Endothelial cell (in vitro differentiated cells): ENCODE data around the gene ANKRD12. TPM values are rescaled to one million over a fixed set of nuclear protein-coding genes. Genes with fewer than 3 reads are reported as not detected.
A peak's percentile ranks its signal among the peaks of the same experiment; 100 is the strongest.

Experiments used
- DNase-seq: peaks from one replicate; pipeline ENCODE4 v3.0.0; 2021; ENCODE audit warnings: low spot score
- H3K27ac Mint-ChIP-seq: one replicate; pipeline ENCODE4 v1.8.0; 2021; ENCODE audit warnings: mixed read lengths, inconsistent platforms; ENCODE audit not compliant: unreplicated experiment
- H3K27me3 Mint-ChIP-seq: one replicate; pipeline ENCODE4 v1.8.0; 2021; ENCODE audit warnings: mild to moderate bottlenecking, moderate library complexity, mixed read lengths, inconsistent platforms; ENCODE audit not compliant: unreplicated experiment
- H3K36me3 Mint-ChIP-seq: one replicate; pipeline ENCODE4 v1.8.0; 2021; ENCODE audit warnings: mild to moderate bottlenecking, low read depth, mixed read lengths, inconsistent platforms; ENCODE audit not compliant: unreplicated experiment
- H3K4me1 Mint-ChIP-seq: one replicate; pipeline ENCODE4 v1.8.0; 2021; ENCODE audit warnings: mild to moderate bottlenecking, mixed read lengths, inconsistent platforms; ENCODE audit not compliant: unreplicated experiment
- H3K4me3 Mint-ChIP-seq: one replicate; pipeline ENCODE4 v1.8.0; 2021; ENCODE audit warnings: mild to moderate bottlenecking, mixed read lengths, inconsistent platforms; ENCODE audit not compliant: unreplicated experiment
- H3K9me3 Mint-ChIP-seq: one replicate; pipeline ENCODE4 v1.8.0; 2021; ENCODE audit warnings: mixed read lengths, inconsistent platforms; ENCODE audit not compliant: unreplicated experiment
- total RNA-seq: library from RNA; stranded (reverse); fragmentation: NEBNext Ultra II Directional; extraction: Animal tissue kit (Norgen Biotek cat#: 25700); gene quantifications from one replicate; pipeline ENCODE4 v1.2.1, GENCODE V29; 2021; ENCODE audit not compliant: unreplicated experiment
- TF ChIP-seq, protein P1 (sequence below): fragments of 200-600 bp; sonication (generic); IDR thresholded peaks from one replicate; pipeline ENCODE4 v1.5.0; 2021; ENCODE audit warnings: antibody characterized with exemption; ENCODE audit not compliant: unreplicated experiment

Gene ANKRD12
- total RNA-seq, 1 donor from 2014 or later, result 32.9 TPM

DNA sequence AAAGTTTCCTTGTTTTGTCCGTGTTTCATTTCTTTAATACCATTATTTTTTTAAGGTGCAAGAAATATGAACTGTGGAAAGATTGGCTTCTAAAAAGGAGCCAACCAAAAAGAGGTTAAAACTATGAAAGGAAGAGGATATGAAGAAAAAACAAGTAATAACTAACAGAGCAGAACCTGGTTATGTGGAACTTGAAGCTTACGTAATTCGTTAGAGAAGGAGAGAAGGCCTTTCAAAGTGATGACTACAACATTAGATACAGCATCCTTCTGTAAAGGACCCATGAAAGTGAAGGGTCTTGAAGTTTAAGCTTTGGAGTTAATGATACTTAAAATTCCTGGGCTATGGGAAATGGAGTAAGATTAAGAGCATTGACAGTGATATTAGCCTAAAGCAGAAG is 84.5 kb downstream of the ANKRD12 start:
- H3K27ac Mint-ChIP-seq, result no peak overlapping the region
- no peak for DNase-seq
- TF ChIP-seq, protein P1, sequence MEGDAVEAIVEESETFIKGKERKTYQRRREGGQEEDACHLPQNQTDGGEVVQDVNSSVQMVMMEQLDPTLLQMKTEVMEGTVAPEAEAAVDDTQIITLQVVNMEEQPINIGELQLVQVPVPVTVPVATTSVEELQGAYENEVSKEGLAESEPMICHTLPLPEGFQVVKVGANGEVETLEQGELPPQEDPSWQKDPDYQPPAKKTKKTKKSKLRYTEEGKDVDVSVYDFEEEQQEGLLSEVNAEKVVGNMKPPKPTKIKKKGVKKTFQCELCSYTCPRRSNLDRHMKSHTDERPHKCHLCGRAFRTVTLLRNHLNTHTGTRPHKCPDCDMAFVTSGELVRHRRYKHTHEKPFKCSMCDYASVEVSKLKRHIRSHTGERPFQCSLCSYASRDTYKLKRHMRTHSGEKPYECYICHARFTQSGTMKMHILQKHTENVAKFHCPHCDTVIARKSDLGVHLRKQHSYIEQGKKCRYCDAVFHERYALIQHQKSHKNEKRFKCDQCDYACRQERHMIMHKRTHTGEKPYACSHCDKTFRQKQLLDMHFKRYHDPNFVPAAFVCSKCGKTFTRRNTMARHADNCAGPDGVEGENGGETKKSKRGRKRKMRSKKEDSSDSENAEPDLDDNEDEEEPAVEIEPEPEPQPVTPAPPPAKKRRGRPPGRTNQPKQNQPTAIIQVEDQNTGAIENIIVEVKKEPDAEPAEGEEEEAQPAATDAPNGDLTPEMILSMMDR, result no peak
- no peaks in the 10 kb centered on the region for H3K9me3 Mint-ChIP-seq
- H3K4me1 Mint-ChIP-seq, result peaks cover 2% of the 10 kb centered on the region
- peaks cover 5% of the 10 kb centered on the region for H3K36me3 Mint-ChIP-seq
- H3K27me3 Mint-ChIP-seq, result peaks cover 5% of the 10 kb centered on the region
- no peak overlapping the region for H3K4me3 Mint-ChIP-seq

DNA sequence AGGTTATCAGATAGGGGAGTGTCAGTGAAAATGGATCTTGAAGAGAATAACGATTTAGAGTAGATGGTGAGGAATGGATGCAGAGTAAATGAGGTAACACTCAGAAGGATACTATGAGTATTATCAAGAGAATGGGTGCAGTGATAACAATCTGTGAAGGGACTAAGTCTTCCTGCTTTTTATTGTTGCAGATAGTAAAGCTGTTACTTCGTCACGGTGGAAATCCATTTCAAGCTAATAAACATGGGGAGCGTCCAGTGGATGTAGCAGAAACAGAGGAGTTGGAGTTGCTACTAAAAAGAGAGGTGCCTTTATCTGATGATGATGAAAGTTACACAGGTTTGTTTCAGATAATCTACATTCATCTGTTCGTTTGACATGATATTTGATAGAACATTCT is 85.1 kb downstream of the ANKRD12 start:
- Mint-ChIP-seq H3K27ac (no peak overlapping the region), H3K4me1 (peaks cover 2% of the 10 kb centered on the region), H3K4me3 (no peak overlapping the region), H3K9me3 (no peaks in the 10 kb centered on the region), H3K36me3 (peaks cover 5% of the 10 kb centered on the region), H3K27me3 (peaks cover 5% of the 10 kb centered on the region)
- TF ChIP-seq, protein P1, result no peak
- DNase-seq, result no peak

DNA sequence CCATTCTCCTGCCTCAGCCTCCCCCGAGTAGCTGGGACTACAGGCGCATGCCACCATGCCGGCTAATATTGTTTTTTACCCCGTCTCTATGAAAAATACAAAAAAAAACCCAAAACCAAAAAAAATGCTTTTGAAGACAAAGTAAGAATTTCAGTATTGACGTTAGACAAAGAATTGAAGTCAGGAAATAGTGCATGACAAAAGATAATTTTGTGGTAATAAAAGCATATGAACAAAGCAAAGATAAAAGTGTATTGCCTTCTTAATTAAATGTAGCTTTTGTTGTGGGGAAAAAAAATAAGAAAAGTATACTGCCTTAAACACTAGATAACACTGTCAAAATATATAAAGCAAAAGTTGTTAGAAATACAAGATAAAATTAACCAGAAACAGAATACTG is 86.8 kb downstream of the ANKRD12 start:
- H3K9me3 Mint-ChIP-seq, result no peaks in the 10 kb centered on the region
- H3K36me3 Mint-ChIP-seq, result peaks cover 5% of the 10 kb centered on the region
- H3K4me3 Mint-ChIP-seq, result no peak overlapping the region
- peaks cover 2% of the 10 kb centered on the region for H3K4me1 Mint-ChIP-seq
- H3K27ac Mint-ChIP-seq, result no peak overlapping the region
- DNase-seq, result no peak
- TF ChIP-seq, protein P1, result no peak
- peaks cover 5% of the 10 kb centered on the region for H3K27me3 Mint-ChIP-seq

DNA sequence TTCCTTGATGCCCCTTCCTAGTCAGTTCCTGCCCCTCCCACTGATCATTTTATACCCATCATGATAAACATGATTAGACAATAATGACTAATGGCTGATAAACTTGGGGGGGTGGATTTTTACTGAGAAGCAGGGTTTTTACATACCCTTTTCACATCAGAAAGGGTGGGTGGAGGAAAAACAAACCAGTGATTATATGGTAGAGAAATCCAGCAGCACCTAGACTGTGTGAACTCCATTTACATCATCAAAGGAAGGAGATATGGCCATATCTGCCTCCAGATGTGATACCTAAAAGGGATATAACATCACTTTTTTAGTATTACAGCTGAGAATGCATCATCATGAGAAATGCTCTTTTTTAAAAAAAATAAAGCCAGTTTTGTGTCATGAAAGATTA is 89.9 kb downstream of the ANKRD12 start:
- TF ChIP-seq, protein P1, result no peak
- peaks cover under 1% of the 10 kb centered on the region for H3K4me1 Mint-ChIP-seq
- no peaks in the 10 kb centered on the region for H3K9me3 Mint-ChIP-seq

DNA sequence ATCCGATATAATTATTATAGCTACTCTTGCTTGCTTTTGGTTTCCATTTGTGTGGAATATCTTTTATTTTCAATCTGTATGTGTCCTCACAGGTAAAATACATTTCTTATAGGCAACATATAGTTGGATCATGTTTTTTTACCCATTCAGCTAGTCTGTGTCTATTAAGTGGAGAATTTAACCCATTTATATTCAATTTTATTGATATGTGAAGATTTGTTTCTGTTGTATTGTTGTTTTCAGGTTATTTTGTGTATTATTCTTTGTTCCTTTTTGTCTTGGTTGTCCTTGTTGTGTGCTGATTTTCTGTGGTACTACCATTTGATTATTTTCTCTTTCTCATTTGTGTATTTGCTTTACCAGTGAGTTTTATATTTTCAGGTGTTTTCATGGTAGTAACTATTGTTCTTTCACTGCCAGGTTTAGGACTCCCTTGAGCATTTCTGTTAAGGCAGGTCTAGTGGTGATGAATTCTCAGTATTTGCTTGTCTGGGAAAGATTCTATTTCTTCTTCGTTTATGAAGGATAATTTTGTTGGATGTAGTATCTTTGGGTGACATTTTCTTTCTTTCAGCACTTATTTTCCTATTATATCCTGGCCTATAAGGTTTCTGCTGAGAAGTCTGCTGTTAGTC is 95.4 kb downstream of the ANKRD12 start:
- TF ChIP-seq, protein P1, result no peak
- Mint-ChIP-seq H3K4me1 (peaks cover 13% of the 10 kb centered on the region), H3K36me3 (peaks cover 24% of the 10 kb centered on the region), H3K4me3 (peak overlapping the region; percentile 33), H3K27me3 (peaks cover 2% of the 10 kb centered on the region), H3K9me3 (peaks cover 6% of the 10 kb centered on the region), H3K27ac (no peak overlapping the region)
- no peak for DNase-seq

More for the DNA sequence above, 89.9 kb downstream of the ANKRD12 start:
- no peak overlapping the region for H3K4me3 Mint-ChIP-seq
- H3K36me3 Mint-ChIP-seq, result peaks cover 9% of the 10 kb centered on the region
- no peak overlapping the region for H3K27ac Mint-ChIP-seq
- H3K27me3 Mint-ChIP-seq, result peaks cover 3% of the 10 kb centered on the region
- no peak for DNase-seq
